Measurements from ENCODE around the gene PSMB8. TPM values are rescaled to one million over a fixed set of nuclear protein-coding genes. Genes with fewer than 3 reads are reported as not detected.

Gene PSMB8
- total RNA-seq, 1 donor from 2014 or later, result 45.5 TPM

DNA sequence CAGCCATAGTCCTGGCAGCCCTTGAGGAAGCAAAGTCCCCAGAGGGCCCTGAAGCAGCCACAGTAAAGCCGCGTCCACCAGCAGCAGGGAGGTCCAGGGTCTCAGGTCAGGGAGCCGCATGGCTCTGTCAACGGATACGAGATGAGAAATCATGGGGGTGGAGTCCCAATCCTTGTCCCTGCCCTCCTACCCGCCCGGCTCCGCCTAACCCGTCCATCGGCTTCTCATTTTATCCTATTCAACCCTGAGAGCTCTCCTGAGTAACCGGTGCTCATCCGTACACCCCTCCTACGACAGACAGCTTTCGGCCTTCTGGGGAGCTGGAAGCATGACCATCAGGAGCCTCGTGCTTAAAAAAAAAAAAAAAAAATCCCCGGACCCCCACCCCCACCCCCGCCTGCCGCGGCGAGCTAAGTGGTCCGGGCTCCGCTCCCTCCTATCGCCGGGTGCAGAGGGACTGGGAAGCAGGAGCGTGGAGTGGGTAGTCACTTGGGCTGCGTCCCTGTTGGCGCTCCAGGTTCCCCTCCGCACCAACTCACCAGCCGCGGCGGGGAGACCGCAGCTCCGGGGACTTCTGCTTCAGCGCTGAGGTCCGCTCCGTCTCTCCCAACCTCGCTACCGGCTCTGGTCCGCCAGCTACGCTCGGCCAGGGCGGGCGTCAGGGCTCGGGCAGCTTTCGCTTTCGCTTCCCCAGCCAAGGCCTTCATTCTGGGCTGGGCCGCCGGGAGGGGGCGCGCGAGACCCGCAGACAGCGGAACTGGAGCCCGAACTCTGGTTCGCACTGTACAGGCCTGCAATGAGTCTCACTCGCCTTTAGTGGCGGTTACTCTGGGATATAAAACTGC lies 5.5 kb downstream of the PSMB8 start, which contains the start of gene TAP2:
TSS of gene TAP2 (minus strand) at position 626 of the 845 bp plus-strand sequence. CDS start at position 120, 506 bp downstream.
- peak within 1 kb of the TSS; percentile 87 for H3K4me3 Mint-ChIP-seq (ENCODE audit: unreplicated experiment)
- H3K4me1 ChIP-seq (ENCODE audit: insufficient read depth, low read length), result peaks cover 10% of the 10 kb centered on the region
- peak within 1 kb of the TSS; percentile 79 for H3K4me3 ChIP-seq (ENCODE audit: insufficient read depth, low read depth, low read length)
- peaks cover 26% of the 10 kb centered on the region for H3K4me1 Mint-ChIP-seq (ENCODE audit: low read depth, unreplicated experiment)
- H3K36me3 ChIP-seq (ENCODE audit: insufficient read depth, low read length), result no peaks in the 10 kb centered on the region
- H3K27me3 Mint-ChIP-seq (ENCODE audit: low read depth, unreplicated experiment), result peaks cover 10% of the 10 kb centered on the region
- H4K20me1 ChIP-seq (ENCODE audit: insufficient read depth, low read length), result peaks cover 8% of the 10 kb centered on the region
- H3K36me3 Mint-ChIP-seq (ENCODE audit: low read depth, unreplicated experiment), result peaks cover 31% of the 10 kb centered on the region
- no peaks in the 10 kb centered on the region for H3K9me3 ChIP-seq (ENCODE audit: insufficient read depth, low read depth, low read length)
- H3K27ac Mint-ChIP-seq (ENCODE audit: unreplicated experiment), result peak within 1 kb of the TSS; percentile 77
- TF ChIP-seq, protein P1, sequence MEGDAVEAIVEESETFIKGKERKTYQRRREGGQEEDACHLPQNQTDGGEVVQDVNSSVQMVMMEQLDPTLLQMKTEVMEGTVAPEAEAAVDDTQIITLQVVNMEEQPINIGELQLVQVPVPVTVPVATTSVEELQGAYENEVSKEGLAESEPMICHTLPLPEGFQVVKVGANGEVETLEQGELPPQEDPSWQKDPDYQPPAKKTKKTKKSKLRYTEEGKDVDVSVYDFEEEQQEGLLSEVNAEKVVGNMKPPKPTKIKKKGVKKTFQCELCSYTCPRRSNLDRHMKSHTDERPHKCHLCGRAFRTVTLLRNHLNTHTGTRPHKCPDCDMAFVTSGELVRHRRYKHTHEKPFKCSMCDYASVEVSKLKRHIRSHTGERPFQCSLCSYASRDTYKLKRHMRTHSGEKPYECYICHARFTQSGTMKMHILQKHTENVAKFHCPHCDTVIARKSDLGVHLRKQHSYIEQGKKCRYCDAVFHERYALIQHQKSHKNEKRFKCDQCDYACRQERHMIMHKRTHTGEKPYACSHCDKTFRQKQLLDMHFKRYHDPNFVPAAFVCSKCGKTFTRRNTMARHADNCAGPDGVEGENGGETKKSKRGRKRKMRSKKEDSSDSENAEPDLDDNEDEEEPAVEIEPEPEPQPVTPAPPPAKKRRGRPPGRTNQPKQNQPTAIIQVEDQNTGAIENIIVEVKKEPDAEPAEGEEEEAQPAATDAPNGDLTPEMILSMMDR (IDR thresholded peaks at IDR 0.05; ENCODE audit: insufficient read depth, low read depth, low read length), result peak; percentile 86
- TF ChIP-seq EZH2 (IDR thresholded peaks at IDR 0.05; ENCODE audit: insufficient read depth, low read length), result no peak
- H3K9me3 Mint-ChIP-seq (ENCODE audit: unreplicated experiment), result peaks cover 1% of the 10 kb centered on the region
- H3K27ac ChIP-seq (ENCODE audit: low read depth, low read length), result peak within 1 kb of the TSS; percentile 90
- no peaks in the 10 kb centered on the region for H3K27me3 ChIP-seq (ENCODE audit: insufficient read depth, low read length)
- no peak for FAIRE-seq
- peak within 1 kb of the TSS; percentile 95 for H3K4me2 ChIP-seq (ENCODE audit: low read length)
- peak within 1 kb of the TSS; percentile 87 for H3K9ac ChIP-seq (ENCODE audit: low read length)
- H3K79me2 ChIP-seq (ENCODE audit: insufficient read depth, low read length), result peaks cover 9% of the 10 kb centered on the region
- peak within 1 kb of the TSS; percentile 94 for H2AFZ ChIP-seq (ENCODE audit: low read depth, low read length)
- peak; percentile 76 for DNase-seq (ENCODE audit: low read depth)

- peaks cover 1% of the 10 kb centered on the region for H3K9me3 Mint-ChIP-seq (ENCODE audit: unreplicated experiment)
- no peaks in the 10 kb centered on the region for H3K9me3 ChIP-seq (ENCODE audit: insufficient read depth, low read depth, low read length)
- H3K27me3 Mint-ChIP-seq (ENCODE audit: low read depth, unreplicated experiment), result peaks cover 10% of the 10 kb centered on the region
- peak overlapping the region; percentile 87 for H3K9ac ChIP-seq (ENCODE audit: low read length)
- no peak for FAIRE-seq
- no peak for TF ChIP-seq EZH2 (IDR thresholded peaks at IDR 0.05; ENCODE audit: insufficient read depth, low read length)
- TF ChIP-seq, protein P1 (IDR thresholded peaks at IDR 0.05; ENCODE audit: insufficient read depth, low read depth, low read length), result no peak
- peaks cover 8% of the 10 kb centered on the region for H4K20me1 ChIP-seq (ENCODE audit: insufficient read depth, low read length)
- peaks cover 10% of the 10 kb centered on the region for H3K4me1 ChIP-seq (ENCODE audit: insufficient read depth, low read length)
- peak; percentile 19 for DNase-seq (ENCODE audit: low read depth)
- H3K4me3 Mint-ChIP-seq (ENCODE audit: unreplicated experiment), result peak overlapping the region; percentile 87
- no peaks in the 10 kb centered on the region for H3K36me3 ChIP-seq (ENCODE audit: insufficient read depth, low read length)
- peaks cover 27% of the 10 kb centered on the region for H3K36me3 Mint-ChIP-seq (ENCODE audit: low read depth, unreplicated experiment)
- peak overlapping the region; percentile 90 for H3K27ac ChIP-seq (ENCODE audit: low read depth, low read length)
- peaks cover 21% of the 10 kb centered on the region for H3K4me1 Mint-ChIP-seq (ENCODE audit: low read depth, unreplicated experiment)
- H2AFZ ChIP-seq (ENCODE audit: low read depth, low read length), result peak overlapping the region; percentile 94
- no peaks in the 10 kb centered on the region for H3K27me3 ChIP-seq (ENCODE audit: insufficient read depth, low read length)
- peak overlapping the region; percentile 79 for H3K4me3 ChIP-seq (ENCODE audit: insufficient read depth, low read depth, low read length)
- H3K4me2 ChIP-seq (ENCODE audit: low read length), result peak overlapping the region; percentile 95
- H3K27ac Mint-ChIP-seq (ENCODE audit: unreplicated experiment), result no peak overlapping the region
- H3K79me2 ChIP-seq (ENCODE audit: insufficient read depth, low read length), result peaks cover 9% of the 10 kb centered on the region
Measured at GRCh38 chr6:32837651-32838113, 6.2 kb downstream of the PSMB8 start.
